ENCODE measurements around the gene MORC4.

DNA sequence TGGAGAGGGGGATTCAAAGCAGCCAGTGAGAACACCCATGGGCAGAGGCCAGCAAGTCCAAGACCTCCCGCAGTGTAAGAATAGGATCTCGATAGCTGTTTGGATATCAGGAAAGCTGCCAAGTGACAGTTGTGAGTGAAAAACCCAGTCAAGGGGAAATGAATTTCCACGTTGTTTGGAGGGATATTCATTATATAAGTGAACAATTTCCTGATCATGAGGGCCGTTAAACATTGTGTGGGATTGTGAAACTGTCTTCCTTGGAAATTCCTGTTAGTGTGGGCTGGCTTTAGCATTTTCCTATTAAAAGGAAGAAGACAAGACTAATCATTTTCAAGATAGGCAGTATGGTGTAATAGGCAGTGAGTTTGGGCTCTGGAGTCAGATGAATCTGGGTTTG, 64.8 kb downstream of the MORC4 start:
- TF ChIP-seq, protein P1, sequence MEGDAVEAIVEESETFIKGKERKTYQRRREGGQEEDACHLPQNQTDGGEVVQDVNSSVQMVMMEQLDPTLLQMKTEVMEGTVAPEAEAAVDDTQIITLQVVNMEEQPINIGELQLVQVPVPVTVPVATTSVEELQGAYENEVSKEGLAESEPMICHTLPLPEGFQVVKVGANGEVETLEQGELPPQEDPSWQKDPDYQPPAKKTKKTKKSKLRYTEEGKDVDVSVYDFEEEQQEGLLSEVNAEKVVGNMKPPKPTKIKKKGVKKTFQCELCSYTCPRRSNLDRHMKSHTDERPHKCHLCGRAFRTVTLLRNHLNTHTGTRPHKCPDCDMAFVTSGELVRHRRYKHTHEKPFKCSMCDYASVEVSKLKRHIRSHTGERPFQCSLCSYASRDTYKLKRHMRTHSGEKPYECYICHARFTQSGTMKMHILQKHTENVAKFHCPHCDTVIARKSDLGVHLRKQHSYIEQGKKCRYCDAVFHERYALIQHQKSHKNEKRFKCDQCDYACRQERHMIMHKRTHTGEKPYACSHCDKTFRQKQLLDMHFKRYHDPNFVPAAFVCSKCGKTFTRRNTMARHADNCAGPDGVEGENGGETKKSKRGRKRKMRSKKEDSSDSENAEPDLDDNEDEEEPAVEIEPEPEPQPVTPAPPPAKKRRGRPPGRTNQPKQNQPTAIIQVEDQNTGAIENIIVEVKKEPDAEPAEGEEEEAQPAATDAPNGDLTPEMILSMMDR (IDR thresholded peaks at IDR 0.05; ENCODE audit: insufficient read depth, low read depth, low read length) = no peak
- no peak for TF ChIP-seq EZH2 (IDR thresholded peaks at IDR 0.05; ENCODE audit: insufficient read depth, low read length)
